Brain microvascular endothelial cell (primary cell): ENCODE results near the gene OTOR.

ENCODE experiments used
- DNase-seq: peaks from one replicate; pipeline ENCODE4 v3.0.0-alpha.2; 2020
- H3K27ac ChIP-seq: fragments of 250-450 bp; sonication (Bioruptor Pico); 2 replicates; pipeline ENCODE4 v1.5.1; 2020; ENCODE audit warnings: mild to moderate bottlenecking, moderate library complexity
- H3K27me3 ChIP-seq: fragments of 250-450 bp; sonication (Bioruptor Pico); replicated peaks from 2 replicates; pipeline ENCODE4 v1.5.1; 2020; ENCODE audit warnings: mild to moderate bottlenecking
- H3K36me3 ChIP-seq: fragments of 250-450 bp; sonication (Bioruptor Pico); replicated peaks from 2 replicates; pipeline ENCODE4 v1.5.1; 2020; ENCODE audit warnings: mild to moderate bottlenecking
- H3K4me3 ChIP-seq: 2 replicates; pipeline ENCODE4 v1.5.1; 2011; ENCODE audit warnings: low read depth, mild to moderate bottlenecking, control low read depth, low read length, moderate library complexity
- in situ Hi-C: cut with HindIII; loops from 2 replicates; pipeline ENCODE4 v1.10.0; 2017; ENCODE audit warnings: low sequenced_read_pairs, low pct_ligation_motif_present
- TF ChIP-seq, protein P1 (sequence below): IDR thresholded peaks from 2 replicates; pipeline ENCODE4 v1.5.1; 2011; ENCODE audit warnings: low read depth, mild to moderate bottlenecking, moderate library complexity, low read length, control low read depth, inconsistent platforms; ENCODE audit errors: missing control alignments

Gene OTOR

DNA sequence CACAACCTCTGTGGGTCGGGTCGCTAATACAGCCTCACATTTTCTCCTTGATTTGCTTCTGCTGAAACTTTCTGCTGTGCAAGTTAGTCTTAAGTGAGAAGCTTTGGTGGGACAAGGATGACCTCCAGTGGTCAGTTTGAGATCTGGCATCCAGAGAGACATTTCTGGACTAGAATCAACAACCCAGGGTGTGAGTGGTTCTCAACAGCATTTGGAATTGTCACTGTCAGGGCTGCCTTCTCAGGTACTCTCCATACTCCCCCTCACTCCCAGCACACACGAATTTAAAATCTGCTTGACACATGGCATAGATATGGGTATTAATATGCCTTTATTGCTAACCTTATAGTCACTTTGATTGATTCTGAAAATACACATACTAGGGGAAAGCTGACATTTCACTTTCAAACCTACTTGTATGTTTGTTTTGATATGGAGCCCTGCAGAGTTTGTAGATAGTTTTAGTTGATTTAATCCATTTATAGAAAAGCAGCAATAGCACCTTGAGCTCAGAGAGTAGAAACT lies 13.2 kb downstream of the OTOR start:
- no peaks in the 10 kb centered on the region for H3K27me3 ChIP-seq
- in situ Hi-C loops, result no loop called here
- TF ChIP-seq, protein P1, sequence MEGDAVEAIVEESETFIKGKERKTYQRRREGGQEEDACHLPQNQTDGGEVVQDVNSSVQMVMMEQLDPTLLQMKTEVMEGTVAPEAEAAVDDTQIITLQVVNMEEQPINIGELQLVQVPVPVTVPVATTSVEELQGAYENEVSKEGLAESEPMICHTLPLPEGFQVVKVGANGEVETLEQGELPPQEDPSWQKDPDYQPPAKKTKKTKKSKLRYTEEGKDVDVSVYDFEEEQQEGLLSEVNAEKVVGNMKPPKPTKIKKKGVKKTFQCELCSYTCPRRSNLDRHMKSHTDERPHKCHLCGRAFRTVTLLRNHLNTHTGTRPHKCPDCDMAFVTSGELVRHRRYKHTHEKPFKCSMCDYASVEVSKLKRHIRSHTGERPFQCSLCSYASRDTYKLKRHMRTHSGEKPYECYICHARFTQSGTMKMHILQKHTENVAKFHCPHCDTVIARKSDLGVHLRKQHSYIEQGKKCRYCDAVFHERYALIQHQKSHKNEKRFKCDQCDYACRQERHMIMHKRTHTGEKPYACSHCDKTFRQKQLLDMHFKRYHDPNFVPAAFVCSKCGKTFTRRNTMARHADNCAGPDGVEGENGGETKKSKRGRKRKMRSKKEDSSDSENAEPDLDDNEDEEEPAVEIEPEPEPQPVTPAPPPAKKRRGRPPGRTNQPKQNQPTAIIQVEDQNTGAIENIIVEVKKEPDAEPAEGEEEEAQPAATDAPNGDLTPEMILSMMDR, result peak; percentile 83
- H3K4me3 ChIP-seq, result no peak overlapping the region
- DNase-seq, result peak; percentile 59
- H3K36me3 ChIP-seq, result no peaks in the 10 kb centered on the region
- no peak overlapping the region for H3K27ac ChIP-seq

DNA sequence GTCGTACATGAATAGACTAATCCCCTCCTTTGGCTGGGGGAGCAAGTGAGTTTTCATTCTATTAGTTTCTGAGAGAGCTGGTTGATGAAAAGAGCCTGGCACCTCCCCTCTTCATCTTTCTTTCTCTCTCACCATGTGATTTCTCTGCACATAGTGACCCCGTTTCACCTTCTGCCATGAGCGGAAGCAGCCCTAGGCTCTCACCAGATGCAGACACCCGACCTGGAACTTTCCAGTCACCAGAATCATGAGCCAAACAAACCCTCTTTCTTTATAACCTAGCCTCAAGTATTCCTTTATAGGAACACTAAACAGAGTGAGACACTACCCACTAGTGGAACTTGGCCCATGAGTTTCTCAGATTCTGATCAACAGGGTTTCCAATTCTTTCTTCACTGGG lies 16.4 kb downstream of the OTOR start:
- TF ChIP-seq, protein P1, result no peak
- in situ Hi-C loops, result no loop called here

DNA sequence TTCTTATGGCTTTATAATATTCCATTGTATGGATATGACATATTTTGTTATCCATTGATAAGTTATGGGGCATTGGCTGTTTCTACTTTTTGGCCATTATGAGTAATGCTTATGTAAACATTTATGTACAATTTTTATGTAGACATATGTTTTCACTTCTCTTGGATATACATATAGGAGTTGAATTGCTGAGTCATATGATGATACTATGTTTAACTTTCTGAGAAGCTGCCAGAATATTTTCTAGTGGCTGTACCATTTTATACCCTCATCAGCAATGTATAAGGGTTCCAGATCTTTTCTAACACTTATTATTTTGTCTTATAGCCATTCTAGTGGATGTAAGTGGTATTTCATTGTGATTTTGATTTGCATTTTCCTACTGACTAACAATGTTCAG lies 23.1 kb downstream of the OTOR start:
- H3K36me3 ChIP-seq, result no peaks in the 10 kb centered on the region
- H3K4me3 ChIP-seq, result no peak overlapping the region
- TF ChIP-seq, protein P1, result no peak
- no peak for DNase-seq
- H3K27ac ChIP-seq, result no peak overlapping the region
- in situ Hi-C loops, result no loop called here
- no peaks in the 10 kb centered on the region for H3K27me3 ChIP-seq

More for the DNA sequence above, 16.4 kb downstream of the OTOR start:
- no peak overlapping the region for H3K4me3 ChIP-seq
- H3K27me3 ChIP-seq, result no peaks in the 10 kb centered on the region
- H3K36me3 ChIP-seq, result no peaks in the 10 kb centered on the region
- no peak overlapping the region for H3K27ac ChIP-seq
- DNase-seq, result no peak

DNA sequence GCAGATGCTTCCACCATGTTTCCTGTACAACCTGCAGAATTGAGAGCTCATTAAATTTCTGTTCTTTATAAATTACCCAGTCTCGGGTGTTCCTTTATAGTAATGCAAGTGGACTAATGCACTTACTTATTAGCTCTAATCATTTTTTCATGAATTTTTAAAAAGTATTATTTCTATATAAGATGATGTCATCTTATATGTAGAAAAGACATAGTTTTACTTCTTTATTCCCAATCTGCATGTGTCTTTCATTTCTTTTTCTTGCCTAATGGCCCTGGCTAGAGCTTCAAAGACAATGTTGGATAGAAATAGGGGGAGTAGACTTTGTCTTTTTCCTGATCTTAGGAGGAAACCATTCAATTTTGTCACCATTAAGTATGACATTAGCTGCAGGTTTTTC lies 27.8 kb downstream of the OTOR start:
- H3K27ac ChIP-seq, result no peak overlapping the region
- no peaks in the 10 kb centered on the region for H3K27me3 ChIP-seq
- TF ChIP-seq, protein P1, result no peak
- no peaks in the 10 kb centered on the region for H3K36me3 ChIP-seq
- in situ Hi-C loops, result no loop called here
- H3K4me3 ChIP-seq, result no peak overlapping the region
- DNase-seq, result no peak

DNA sequence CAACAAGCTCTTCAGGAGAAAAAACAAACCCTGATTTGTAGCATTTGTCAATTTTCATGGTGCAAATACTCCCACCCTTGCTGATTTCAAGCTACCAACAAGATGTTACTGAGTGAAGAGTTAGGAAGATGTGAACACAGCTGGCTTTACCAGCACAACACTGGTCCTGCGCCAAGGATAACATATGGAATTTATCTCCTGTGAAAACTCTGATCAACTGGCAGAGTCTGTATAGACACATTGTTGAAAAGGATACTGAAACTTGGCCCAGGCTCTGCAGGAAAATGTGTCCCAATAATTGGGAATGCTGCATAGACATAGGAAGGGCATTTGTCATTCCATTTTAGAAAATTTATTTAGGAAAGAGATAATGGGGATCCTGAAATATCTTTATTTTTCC lies 29.0 kb downstream of the OTOR start:
- no peak for DNase-seq
- Histone ChIP-seq H3K27me3 (no peaks in the 10 kb centered on the region), H3K36me3 (no peaks in the 10 kb centered on the region), H3K4me3 (no peak overlapping the region), H3K27ac (no peak overlapping the region)
- TF ChIP-seq, protein P1, result no peak
- in situ Hi-C loops, result no loop called here

DNA sequence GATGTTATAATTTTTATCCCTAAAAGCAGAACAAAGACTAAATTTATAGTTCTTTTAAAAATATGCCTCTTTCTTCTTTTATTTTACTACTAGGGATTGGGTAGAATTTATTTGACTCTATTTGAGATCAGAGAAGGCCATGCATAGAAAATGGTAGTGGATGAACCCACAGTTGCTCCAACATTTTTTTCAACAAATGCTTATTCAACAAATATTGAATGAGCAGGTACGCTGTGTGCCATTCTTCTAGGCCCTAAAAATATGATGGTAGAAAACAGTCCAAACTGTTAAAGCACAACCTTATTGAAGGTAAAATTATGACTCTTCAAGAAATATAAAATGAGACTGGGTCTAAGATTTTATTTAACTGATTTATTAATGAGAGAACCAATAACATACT lies 30.0 kb downstream of the OTOR start:
- H3K27me3 ChIP-seq, result no peaks in the 10 kb centered on the region
- no peak for DNase-seq
- H3K27ac ChIP-seq, result no peak overlapping the region
- no peak overlapping the region for H3K4me3 ChIP-seq
- H3K36me3 ChIP-seq, result no peaks in the 10 kb centered on the region
- in situ Hi-C loops, result no loop called here
- TF ChIP-seq, protein P1, result no peak
